Tibial artery (tissue), 4 donors: ENCODE measurements around the gene CRB2.

Experiments used
- DNase-seq, 2 donors: peaks; one replicate each; pipeline ENCODE4 v3.0.0-alpha.2; 2019
- H3K27ac ChIP-seq, 2 donors: fragments of 200-600 bp; sonication (generic) in 1 of 2; 1 replicate in 1 of 2; 2 replicates in 1 of 2; pipeline ENCODE4 v1.5.1; 2018 to 2019; ENCODE audit warnings: mild to moderate bottlenecking in 1 of 2
- H3K27me3 ChIP-seq, 2 donors: fragments of 200-600 bp; sonication (generic) in 1 of 2; one replicate each; pipeline versions ENCODE4 v1.5.1 to v1.6.0; 2016 to 2019
- H3K36me3 ChIP-seq, 3 donors: fragments of 200-600 bp; sonication (generic) in 2 of 3; one replicate each; pipeline ENCODE4 v1.5.1; 2016 to 2019; ENCODE audit warnings: mild to moderate bottlenecking in 2 of 3
- H3K4me1 ChIP-seq, 4 donors: fragments of 200-600 bp; sonication (generic) in 2 of 4; 1 replicate in 3 of 4; 2 replicates in 1 of 4; pipeline ENCODE4 v1.5.1; 2016 to 2019
- H3K4me3 ChIP-seq, 2 donors: fragments of 200-600 bp; sonication (generic) in 1 of 2; 1 replicate in 1 of 2; 2 replicates in 1 of 2; pipeline ENCODE4 v1.5.1; 2018 to 2019; ENCODE audit warnings: mild to moderate bottlenecking in 2 of 2
- H3K9me3 ChIP-seq, 3 donors: fragments of 200-600 bp; sonication (generic) in 1 of 3; one replicate each; pipeline ENCODE4 v1.5.1; 2016 to 2019
- CTCF ChIP-seq, 2 experiments: fragments of 200-600 bp in 1 of 2; fragments of 450-650 bp in 1 of 2; IDR thresholded peaks; one replicate each; pipeline ENCODE4 v1.5.1; 2017 to 2019; ENCODE audit warnings: antibody characterized with exemption in 2 of 2, mild to moderate bottlenecking in 1 of 2, moderate library complexity in 1 of 2
- intact Hi-C: fragments of 100-400 bp; cut with DNase I; formaldehyde crosslinking; loops from one replicate; pipeline ENCODE4 v1.15.0; 2023; ENCODE audit warnings: low total_unique reads

Gene CRB2

GRCh38 chr9:123370108-123370507 is 14.1 kb downstream of the CRB2 start:
- Histone ChIP-seq H3K4me3 (no peak overlapping the region), H3K36me3 (no peaks in the 10 kb centered on the region), H3K27ac (no peak overlapping the region), H3K27me3 (peaks cover 0 to 80% of the 10 kb centered on the region in 2 donors), H3K9me3 (no peaks in the 10 kb centered on the region), H3K4me1 (peaks cover 0 to 14% (median 6%) of the 10 kb centered on the region in 4 donors)
- no peak for TF ChIP-seq CTCF (IDR thresholded peaks at IDR 0.05)
- intact Hi-C loops = no loop called here
- no peak for DNase-seq

- Histone ChIP-seq H3K27ac (no peak overlapping the region), H3K27me3 (peaks cover 0 to 86% of the 10 kb centered on the region in 2 donors), H3K4me1 (peaks cover 0 to 17% (median 9%) of the 10 kb centered on the region in 4 donors), H3K36me3 (no peaks in the 10 kb centered on the region), H3K9me3 (no peaks in the 10 kb centered on the region), H3K4me3 (no peak overlapping the region)
- intact Hi-C loops = no loop called here
- TF ChIP-seq CTCF (IDR thresholded peaks at IDR 0.05) = no peak
- DNase-seq = no peak
Observed at GRCh38 chr9:123370526-123371227, 14.7 kb downstream of the CRB2 start.

- DNase-seq = no peak
- Histone ChIP-seq H3K4me1 (peaks cover 0 to 20% (median 12%) of the 10 kb centered on the region in 4 donors), H3K36me3 (no peaks in the 10 kb centered on the region), H3K9me3 (no peaks in the 10 kb centered on the region), H3K4me3 (no peak overlapping the region), H3K27ac (no peak overlapping the region), H3K27me3 (peaks cover 0 to 86% of the 10 kb centered on the region in 2 donors)
- no peak for TF ChIP-seq CTCF (IDR thresholded peaks at IDR 0.05)
- intact Hi-C loops = no loop called here
Observed at GRCh38 chr9:123371228-123371584, 15.2 kb downstream of the CRB2 start.

GRCh38 chr9:123371805-123372590 is 16.0 kb downstream of the CRB2 start:
- intact Hi-C loops = no loop called here
- no peaks in the 10 kb centered on the region for H3K36me3 ChIP-seq
- peaks cover 0 to 86% of the 10 kb centered on the region in 2 donors for H3K27me3 ChIP-seq
- H3K9me3 ChIP-seq = no peaks in the 10 kb centered on the region
- H3K27ac ChIP-seq = no peak overlapping the region
- H3K4me3 ChIP-seq = no peak overlapping the region
- H3K4me1 ChIP-seq = peaks cover 0 to 20% (median 12%) of the 10 kb centered on the region in 4 donors
- DNase-seq = no peak
- TF ChIP-seq CTCF (IDR thresholded peaks at IDR 0.05) = no peak

GRCh38 chr9:123372766-123373446 is 16.9 kb downstream of the CRB2 start:
- no peaks in the 10 kb centered on the region for H3K9me3 ChIP-seq
- no peak overlapping the region for H3K4me3 ChIP-seq
- H3K36me3 ChIP-seq = no peaks in the 10 kb centered on the region
- no peak for DNase-seq
- H3K4me1 ChIP-seq = peaks cover 0 to 20% (median 12%) of the 10 kb centered on the region in 4 donors
- no peak overlapping the region for H3K27ac ChIP-seq
- H3K27me3 ChIP-seq = peaks cover 0 to 85% of the 10 kb centered on the region in 2 donors
- intact Hi-C loops = no loop called here
- TF ChIP-seq CTCF (IDR thresholded peaks at IDR 0.05) = no peak
